IPS-18c (cell line): ENCODE data around the gene TSN.
"Not testable (repeated sequence)": the region's sequence is repeated elsewhere in the genome, so short reads cannot be mapped to it uniquely, and the experiment has no call there.

Experiments
- H3K4me3 ChIP-seq: 2 replicates; pipeline ENCODE4 v1.7.0; 2013; ENCODE audit warnings: low read depth, mild to moderate bottlenecking, low read length, moderate library complexity; ENCODE audit not compliant: insufficient read depth
- H3K9me3 ChIP-seq: one replicate; pipeline ENCODE4 v1.6.1; 2013; ENCODE audit warnings: mild to moderate bottlenecking, low read length, moderate library complexity; ENCODE audit not compliant: control insufficient read depth, insufficient read depth

TSN gene

GRCh38 chr2:121783180-121783579, 27.7 kb downstream of the TSN start:
- no peaks in the 10 kb centered on the region for H3K9me3 ChIP-seq
- H3K4me3 ChIP-seq: no peak overlapping the region

GRCh38 chr2:121788685-121789084, 33.2 kb downstream of the TSN start:
- H3K4me3 ChIP-seq: no peak overlapping the region
- no peaks in the 10 kb centered on the region for H3K9me3 ChIP-seq

- H3K4me3 ChIP-seq: no peak overlapping the region
Measured at GRCh38 chr2:121790276-121790956, 35.0 kb downstream of the TSN start.

GRCh38 chr2:121791290-121791689, 35.8 kb downstream of the TSN start:
- Histone ChIP-seq H3K4me3 (no peak overlapping the region), H3K9me3 (no peaks in the 10 kb centered on the region)

More at GRCh38 chr2:121790276-121790956, 35.0 kb downstream of the TSN start:
- H3K9me3 ChIP-seq: no peaks in the 10 kb centered on the region

- Histone ChIP-seq H3K4me3 (no peak overlapping the region), H3K9me3 (peaks cover 2% of the 10 kb centered on the region)
Measured at GRCh38 chr2:121791801-121792221, 36.4 kb downstream of the TSN start.

GRCh38 chr2:121793816-121794215, 38.4 kb downstream of the TSN start:
- peaks cover 2% of the 10 kb centered on the region for H3K9me3 ChIP-seq
- no peak overlapping the region for H3K4me3 ChIP-seq

GRCh38 chr2:121794233-121794632, 38.8 kb downstream of the TSN start:
- H3K4me3 ChIP-seq: no peak overlapping the region
- H3K9me3 ChIP-seq: peaks cover 2% of the 10 kb centered on the region

GRCh38 chr2:121796239-121796638, 40.8 kb downstream of the TSN start:
- H3K9me3 ChIP-seq: peaks cover 2% of the 10 kb centered on the region

GRCh38 chr2:121798617-121799016, 43.2 kb downstream of the TSN start:
- H3K9me3 ChIP-seq: peaks cover 2% of the 10 kb centered on the region
- H3K4me3 ChIP-seq: no peak overlapping the region

More at GRCh38 chr2:121796239-121796638, 40.8 kb downstream of the TSN start:
- H3K4me3 ChIP-seq: no peak overlapping the region

- Histone ChIP-seq H3K4me3 (no peak overlapping the region), H3K9me3 (no peaks in the 10 kb centered on the region)
Measured at GRCh38 chr2:121801916-121802315, 46.5 kb downstream of the TSN start.

- Histone ChIP-seq H3K9me3 (no peaks in the 10 kb centered on the region), H3K4me3 (no peak overlapping the region)
Measured at GRCh38 chr2:121803503-121803902, 48.1 kb downstream of the TSN start.

- H3K4me3 ChIP-seq: no peak overlapping the region
- no peaks in the 10 kb centered on the region for H3K9me3 ChIP-seq
Measured at GRCh38 chr2:121804340-121804739, 48.9 kb downstream of the TSN start.

- H3K4me3 ChIP-seq: no peak overlapping the region
Measured at GRCh38 chr2:121804997-121805765, 49.7 kb downstream of the TSN start.

GRCh38 chr2:121805766-121806143, 50.3 kb downstream of the TSN start:
- Histone ChIP-seq H3K4me3 (no peak overlapping the region), H3K9me3 (no peaks in the 10 kb centered on the region)

More at GRCh38 chr2:121804997-121805765, 49.7 kb downstream of the TSN start:
- H3K9me3 ChIP-seq: no peaks in the 10 kb centered on the region

GRCh38 chr2:121807771-121808170, 52.3 kb downstream of the TSN start:
- H3K9me3 ChIP-seq, H3K4me3 ChIP-seq: not testable (repeated sequence)

GRCh38 chr2:121809607-121810006, 54.2 kb downstream of the TSN start:
- no peaks in the 10 kb centered on the region for H3K9me3 ChIP-seq

GRCh38 chr2:121810959-121811853, 55.8 kb downstream of the TSN start:
- Histone ChIP-seq H3K9me3 (no peaks in the 10 kb centered on the region), H3K4me3 (no peak overlapping the region)

More at GRCh38 chr2:121809607-121810006, 54.2 kb downstream of the TSN start:
- H3K4me3 ChIP-seq: no peak overlapping the region
